H1 (cell line): ENCODE results near the gene GNAT1. TPM values are rescaled to one million over a fixed set of nuclear protein-coding genes. Genes with fewer than 3 reads are reported as not detected.

ENCODE experiments used
- CTCF ChIA-PET: fragments of 300-600 bp; sonication (Branson Sonifier 250); formaldehyde crosslinking; loops from one replicate; lab custom pipeline; 2021; ENCODE audit not compliant: partially characterized antibody; lab: Charles Lee
- POLR2A ChIA-PET: fragments of 300-600 bp; sonication (Branson Sonifier 250); formaldehyde crosslinking; loops from one replicate; lab custom pipeline; 2021; ENCODE audit warnings: inconsistent platforms; ENCODE audit not compliant: partially characterized antibody; lab: Charles Lee
- DNase-seq, 2 experiments: peaks; one replicate each; pipeline versions ENCODE4 v3.0.0 to v3.0.0-alpha.2; 2010 to 2022; ENCODE audit warnings: low spot score in 2 of 2, low read depth in 1 of 2, mixed read lengths in 1 of 2
- FAIRE-seq: peaks from 2 replicates; lab custom pipeline; 2011; peaks lifted over from hg19 to GRCh38; lab: Jason Lieb, UNC
- H2AFZ ChIP-seq: 2 replicates; pipeline ENCODE4 v1.8.1; 2012; ENCODE audit warnings: low read length, inconsistent platforms
- H2AK5ac ChIP-seq: 2 replicates; pipeline ENCODE4 v1.6.1; 2013; ENCODE audit warnings: low read depth, low read length
- H2BK120ac ChIP-seq: replicated peaks from 2 replicates; pipeline ENCODE3; 2013; ENCODE audit warnings: low read depth, low read length, inconsistent platforms
- H2BK12ac ChIP-seq: 2 replicates; pipeline ENCODE4 v1.6.1; 2013; ENCODE audit warnings: low read depth, low read length
- H2BK15ac ChIP-seq: 2 replicates; pipeline ENCODE4 v1.6.1; 2013; ENCODE audit warnings: low read length
- H2BK20ac ChIP-seq: 2 replicates; pipeline ENCODE4 v1.6.1; 2013; ENCODE audit warnings: low read length
- H2BK5ac ChIP-seq: 2 replicates; pipeline ENCODE4 v1.6.1; 2013; ENCODE audit warnings: low read depth, low read length
- H3K14ac ChIP-seq: 2 replicates; pipeline ENCODE4 v1.6.1; 2013; ENCODE audit warnings: inconsistent platforms; ENCODE audit not compliant: insufficient read length
- H3K18ac ChIP-seq: 2 replicates; pipeline ENCODE4 v1.6.1; 2013; ENCODE audit warnings: low read length; ENCODE audit errors: extremely low read depth
- H3K23ac ChIP-seq: 2 replicates; pipeline ENCODE4 v1.6.1; 2013; ENCODE audit warnings: inconsistent platforms; ENCODE audit not compliant: insufficient read length
- H3K23me2 ChIP-seq: 2 replicates; pipeline ENCODE4 v1.6.1; 2013; ENCODE audit warnings: low read depth, low read length
- H3K27ac ChIP-seq: 2 replicates; pipeline ENCODE4 v1.6.1; 2011; ENCODE audit warnings: low read depth, low read length, inconsistent platforms
- H3K27me3 ChIP-seq, 4 experiments: replicated peaks in 1 of 4; 1 replicate in 1 of 4; 2 replicates in 3 of 4; pipeline versions ENCODE4 v1.6.1 to v1.8.1; 2011 to 2013; ENCODE audit warnings: low read length in 3 of 4, mild to moderate bottlenecking in 3 of 4, inconsistent platforms in 2 of 4, mixed read lengths in 2 of 4, moderate library complexity in 1 of 4; ENCODE audit not compliant: control insufficient read depth in 3 of 4, insufficient read depth in 3 of 4; ENCODE audit errors: extremely low read depth in 1 of 4
- H3K36me3 ChIP-seq, 4 experiments: 2 replicates each; pipeline versions ENCODE4 v1.6.1 to v1.8.1; 2011 to 2013; ENCODE audit warnings: mild to moderate bottlenecking in 4 of 4, low read length in 3 of 4, moderate library complexity in 2 of 4, control low read depth in 1 of 4, inconsistent platforms in 1 of 4; ENCODE audit not compliant: insufficient read depth in 4 of 4, control insufficient read depth in 2 of 4
- H3K4ac ChIP-seq: replicated peaks from 2 replicates; pipeline ENCODE3; 2013; ENCODE audit warnings: low read length, low read depth, mixed read lengths, inconsistent platforms; ENCODE audit not compliant: insufficient read length
- H3K4me1 ChIP-seq, 4 experiments: replicated peaks in 1 of 4; 1 replicate in 1 of 4; 2 replicates in 3 of 4; pipeline versions ENCODE4 v1.6.1 to v1.8.1; 2011 to 2013; ENCODE audit warnings: low read length in 3 of 4, inconsistent platforms in 2 of 4, mixed read lengths in 1 of 4; ENCODE audit not compliant: insufficient read depth in 4 of 4, control insufficient read depth in 3 of 4
- H3K4me2 ChIP-seq, 2 experiments: 2 replicates each; pipeline versions ENCODE4 v1.6.1 to v1.8.1; 2011 to 2013; ENCODE audit warnings: low read depth in 2 of 2, low read length in 2 of 2, control low read depth in 1 of 2, inconsistent platforms in 1 of 2, mild to moderate bottlenecking in 1 of 2; ENCODE audit not compliant: insufficient read depth in 1 of 2
- H3K4me3 ChIP-seq, 4 experiments: fragments of 200-600, 300-600 bp in 1 of 4; sonication (generic), shearing (Covaris generic), sonication (Bioruptor Twin) in 1 of 4; 2 replicates each; pipeline versions ENCODE4 v1.5.1 to v1.8.1; 2011 to 2016; ENCODE audit warnings: low read length in 4 of 4, low read depth in 3 of 4, control low read depth in 2 of 4, inconsistent platforms in 2 of 4, mild to moderate bottlenecking in 2 of 4, mixed read lengths in 1 of 4, moderate library complexity in 1 of 4; ENCODE audit not compliant: insufficient read depth in 2 of 4; ENCODE audit errors: extremely low read depth in 1 of 4
- H3K56ac ChIP-seq: replicated peaks from 2 replicates; pipeline ENCODE3; 2013; ENCODE audit warnings: low read depth, mild to moderate bottlenecking, mixed read lengths, low read length, inconsistent platforms; ENCODE audit not compliant: insufficient read length
- H3K79me1 ChIP-seq: 2 replicates; pipeline ENCODE4 v1.6.1; 2013; ENCODE audit warnings: low read depth, low read length, control low read depth
- H3K79me2 ChIP-seq, 2 experiments: 2 replicates each; pipeline versions ENCODE4 v1.6.1 to v1.8.1; 2012 to 2013; ENCODE audit warnings: low read length in 2 of 2, mild to moderate bottlenecking in 2 of 2, inconsistent platforms in 1 of 2; ENCODE audit not compliant: insufficient read depth in 2 of 2, control insufficient read depth in 1 of 2
- H3K9ac ChIP-seq, 4 experiments: replicated peaks in 1 of 4; 1 replicate in 1 of 4; 2 replicates in 3 of 4; pipeline versions ENCODE4 v1.6.1 to v1.8.1; 2011 to 2013; ENCODE audit warnings: low read depth in 3 of 4, low read length in 3 of 4, control low read depth in 2 of 4, mild to moderate bottlenecking in 2 of 4, moderate library complexity in 2 of 4, inconsistent platforms in 1 of 4; ENCODE audit errors: extremely low read depth in 1 of 4
- H3K9me3 ChIP-seq, 2 experiments: 2 replicates each; pipeline versions ENCODE4 v1.6.1 to v1.8.1; 2012 to 2013; ENCODE audit warnings: mild to moderate bottlenecking in 2 of 2, moderate library complexity in 2 of 2, control low read depth in 1 of 2, inconsistent platforms in 1 of 2, low read depth in 1 of 2, low read length in 1 of 2, mixed read lengths in 1 of 2; ENCODE audit not compliant: insufficient read depth in 2 of 2
- H4K20me1 ChIP-seq, 2 experiments: replicated peaks in 1 of 2; 2 replicates each; pipeline versions ENCODE3 to v1.8.1; 2011 to 2013; ENCODE audit warnings: inconsistent platforms in 2 of 2, low read length in 2 of 2, mild to moderate bottlenecking in 1 of 2; ENCODE audit not compliant: insufficient read depth in 2 of 2, control insufficient read depth in 1 of 2
- H4K5ac ChIP-seq: 2 replicates; pipeline ENCODE4 v1.6.1; 2013; ENCODE audit warnings: low read length, low read depth, mixed read lengths, inconsistent platforms; ENCODE audit not compliant: insufficient read length
- H4K8ac ChIP-seq: 2 replicates; pipeline ENCODE4 v1.8.0; 2013; ENCODE audit warnings: mild to moderate bottlenecking, moderate library complexity, low read length, inconsistent platforms; ENCODE audit not compliant: insufficient read depth; ENCODE audit errors: extremely low read depth
- H4K91ac ChIP-seq: replicated peaks from 2 replicates; pipeline ENCODE3; 2013; ENCODE audit warnings: low read length, mixed read lengths, inconsistent platforms; ENCODE audit not compliant: insufficient read length
- BRCA1 ChIP-seq: IDR thresholded peaks from 2 replicates; pipeline ENCODE4 v1.6.1; 2012; ENCODE audit warnings: low read depth, low read length, improper control_type of control experiment
- CREB1 ChIP-seq: IDR thresholded peaks from 2 replicates; pipeline ENCODE4 v1.6.1; 2012; ENCODE audit warnings: inconsistent platforms
- E2F6 ChIP-seq: IDR thresholded peaks from 2 replicates; pipeline ENCODE4 v1.6.1; 2012; ENCODE audit warnings: inconsistent platforms
- JUND ChIP-seq: IDR thresholded peaks from 2 replicates; pipeline ENCODE4 v1.6.1; 2011; ENCODE audit warnings: mild to moderate bottlenecking, improper control_type of control experiment, low read length
- RFX5 ChIP-seq: IDR thresholded peaks from 2 replicates; pipeline ENCODE4 v1.6.1; 2011; ENCODE audit warnings: low read depth, low read length, improper control_type of control experiment, borderline replicate concordance
- RXRA ChIP-seq: IDR thresholded peaks from 2 replicates; pipeline ENCODE4 v1.6.1; 2011; ENCODE audit warnings: low read depth, mild to moderate bottlenecking, low read length, moderate library complexity; ENCODE audit not compliant: insufficient read depth
- SUZ12 ChIP-seq: fragments of 200-600 bp; sonication (generic); IDR thresholded peaks from 2 replicates; pipeline ENCODE4 v1.6.1; 2012; ENCODE audit warnings: mild to moderate bottlenecking, inconsistent platforms, low read length, moderate library complexity, mixed read lengths
- USF2 ChIP-seq: IDR thresholded peaks from 2 replicates; pipeline ENCODE4 v1.6.1; 2011; ENCODE audit warnings: low read length, improper control_type of control experiment
- YY1 ChIP-seq: IDR thresholded peaks from 2 replicates; pipeline ENCODE4 v1.6.1; 2011; ENCODE audit warnings: low read depth, mild to moderate bottlenecking, low read length
- ZNF274 ChIP-seq: IDR thresholded peaks from 2 replicates; pipeline ENCODE4 v1.7.0; 2012; ENCODE audit warnings: low read length, borderline replicate concordance; ENCODE audit errors: extremely low read depth
- WGBS, 2 experiments: shearing (Covaris generic) in 1 of 2; methylation state at CpG; one replicate each; pipeline versions ENCODE4 v1.1.6 to v1.1.7; 2013 to 2015; ENCODE audit warnings: low lambda C conversion rate in 2 of 2, mixed read lengths in 2 of 2, inconsistent platforms in 1 of 2, low coverage in 1 of 2, missing lambda C conversion rate in 1 of 2; ENCODE audit not compliant: insufficient replicate concordance in 2 of 2, insufficient coverage in 1 of 2, insufficient read length in 1 of 2; ENCODE audit errors: extremely low coverage in 1 of 2, missing lambda C conversion rate in 1 of 2; 5-methylcytosine and 5-hydroxymethylcytosine counted together
- polyA plus RNA-seq, 7 experiments: library from polyadenylated mRNA; depleted of rRNA in 3 of 7; stranded (reverse) in 5 of 7; unstranded in 2 of 7; fragments of >200 nt in 5 of 7; fragments of 200-250 nt in 2 of 7; gene quantifications; 1 replicate in 5 of 7; 2 replicates in 1 of 7; 4 replicates in 1 of 7; pipeline versions ENCODE4 v1.2.1 to v1.2.3, GENCODE V29; 2011 to 2013; ENCODE audit warnings: missing spikeins in 2 of 7, mixed read lengths in 2 of 7
- total RNA-seq: library from RNA; stranded (reverse); fragmentation: NEBNext Ultra II Directional; extraction: Animal tissue kit (Norgen Biotek cat#: 25700); gene quantifications from 2 replicates; pipeline ENCODE4 v1.2.1, GENCODE V29; 2021

Gene GNAT1
- total and polyA plus RNA-seq, 2 of the 8 experiments (the other 6 are each of a cell fraction or from before 2014, with no cell fraction given) = 0.08 TPM; not detected in 1

- H4K91ac ChIP-seq = no peak overlapping the region
- WGBS, 2 experiments = 87% methylated on average over 8 of the region's 8 CpGs; no CpG with 5 or more reads in 1 of the 2 experiments
- H3K4me3 ChIP-seq = no peak overlapping the region
- H3K36me3 ChIP-seq = no peaks in the 10 kb centered on the region
- peak overlapping the region in 1 of 4 experiments; percentile 28; a peak in 2 of 7 replicates for H3K9ac ChIP-seq
- no peak overlapping the region for H2AK5ac ChIP-seq
- no peak overlapping the region for H3K4me2 ChIP-seq
- no peak overlapping the region for H3K4ac ChIP-seq
- no peak overlapping the region for H3K56ac ChIP-seq
- H3K18ac ChIP-seq = no peak overlapping the region
- H2BK20ac ChIP-seq = 0 out of 2 replicates have a peak overlapping the region, but pooled peaks have one; percentile 72
- H3K27me3 ChIP-seq = peaks cover 0 to 3% (median 1%) of the 10 kb centered on the region in 4 experiments; a peak in 4 of 7 replicates
- H3K9me3 ChIP-seq = no peaks in the 10 kb centered on the region
- no peaks in the 10 kb centered on the region for H3K79me2 ChIP-seq
- 0 out of 2 replicates have a peak overlapping the region, but pooled peaks have one; percentile 50 for H2BK12ac ChIP-seq
- H2BK120ac ChIP-seq = no peak overlapping the region
- no peak overlapping the region for H3K23ac ChIP-seq
- no peak overlapping the region for H4K5ac ChIP-seq
- H3K4me1 ChIP-seq = peaks cover 0 to 20% (median 8%) of the 10 kb centered on the region in 4 experiments; a peak in 6 of 7 replicates
- peak overlapping the region; percentile 16; the same call in 1 of the 2 replicates for H2BK5ac ChIP-seq
- peak overlapping the region; percentile 36; the same call in 1 of the 2 replicates for H4K8ac ChIP-seq
- H4K20me1 ChIP-seq = peaks cover 0 to 3% of the 10 kb centered on the region in 2 experiments
- peaks cover 13% of the 10 kb centered on the region; the same call in 1 of the 2 replicates for H3K23me2 ChIP-seq
- POLR2A ChIA-PET = interaction anchor here (0.8 to 6.5 kb wide), 8 partner anchors 7 to 37 kb away, joined by 3 to 41 read pairs (median 4); partner anchors contain the start of gene GNAI2
- H2BK15ac ChIP-seq = peak overlapping the region; percentile 46; the same call in 1 of the 2 replicates
- no peak for FAIRE-seq
- no peaks in the 10 kb centered on the region for H3K79me1 ChIP-seq
- DNase-seq = no peak
- no peak overlapping the region for H2AFZ ChIP-seq
- no peak overlapping the region for H3K14ac ChIP-seq
- no peak overlapping the region for H3K27ac ChIP-seq
- CTCF ChIA-PET = interaction anchor here (1.0 to 48.1 kb wide), 6 partner anchors 8 to 94 kb away, joined by 4 to 2149 read pairs (median 320); partner anchors contain the start of genes GNAI2, GNAT1, LSMEM2 and SEMA3B
- no peak for TF ChIP-seq JUND
- no peak for TF ChIP-seq SUZ12
- no peak for TF ChIP-seq ZNF274
- TF ChIP-seq RFX5 = no peak
- TF ChIP-seq CREB1 = no peak
- no peak for TF ChIP-seq RXRA
- TF ChIP-seq YY1 = no peak
- TF ChIP-seq USF2 = no peak
- no peak for TF ChIP-seq E2F6
- no peak for TF ChIP-seq BRCA1
Measured at GRCh38 chr3:50230104-50230793, 38.8 kb downstream of the GNAT1 start.
